ENCODE data around the gene EBF3.

Gene EBF3

GRCh38 chr10:129869596-129870473 lies 94.2 kb downstream of the EBF3 start:
- no peak for DNase-seq
- no peak overlapping the region for H3K27ac ChIP-seq

GRCh38 chr10:129868449-129869035 lies 95.5 kb downstream of the EBF3 start:
- Histone ChIP-seq H3K36me3 (peaks cover 0 to 21% (median 0%) of the 10 kb centered on the region in 3 donors), H3K4me3 (no peak overlapping the region), H3K9me3 (no peaks in the 10 kb centered on the region), H3K27me3 (no peaks in the 10 kb centered on the region), H3K27ac (no peak overlapping the region), H3K4me1 (no peaks in the 10 kb centered on the region)
- TF ChIP-seq CTCF (IDR thresholded peaks at IDR 0.05), result no peak
- intact Hi-C loops (cut with DNase I; ENCODE audit: low total_unique reads), result no loop called here
- DNase-seq, result no peak

More at GRCh38 chr10:129869596-129870473, 94.2 kb downstream of the EBF3 start:
- Histone ChIP-seq H3K4me1 (no peaks in the 10 kb centered on the region), H3K36me3 (peaks cover 0 to 21% (median 0%) of the 10 kb centered on the region in 3 donors), H3K27me3 (no peaks in the 10 kb centered on the region), H3K9me3 (no peaks in the 10 kb centered on the region), H3K4me3 (no peak overlapping the region)
- intact Hi-C loops (cut with DNase I; ENCODE audit: low total_unique reads), result no loop called here
- TF ChIP-seq CTCF (IDR thresholded peaks at IDR 0.05), result no peak

GRCh38 chr10:129867631-129868179 lies 96.4 kb downstream of the EBF3 start:
- no peak for DNase-seq
- Histone ChIP-seq H3K9me3 (no peaks in the 10 kb centered on the region), H3K4me3 (no peak overlapping the region), H3K27me3 (no peaks in the 10 kb centered on the region), H3K36me3 (peaks cover 0 to 21% (median 0%) of the 10 kb centered on the region in 3 donors), H3K4me1 (no peaks in the 10 kb centered on the region), H3K27ac (no peak overlapping the region)
- intact Hi-C loops (cut with DNase I; ENCODE audit: low total_unique reads), result no loop called here
- no peak for TF ChIP-seq CTCF (IDR thresholded peaks at IDR 0.05)

DNA sequence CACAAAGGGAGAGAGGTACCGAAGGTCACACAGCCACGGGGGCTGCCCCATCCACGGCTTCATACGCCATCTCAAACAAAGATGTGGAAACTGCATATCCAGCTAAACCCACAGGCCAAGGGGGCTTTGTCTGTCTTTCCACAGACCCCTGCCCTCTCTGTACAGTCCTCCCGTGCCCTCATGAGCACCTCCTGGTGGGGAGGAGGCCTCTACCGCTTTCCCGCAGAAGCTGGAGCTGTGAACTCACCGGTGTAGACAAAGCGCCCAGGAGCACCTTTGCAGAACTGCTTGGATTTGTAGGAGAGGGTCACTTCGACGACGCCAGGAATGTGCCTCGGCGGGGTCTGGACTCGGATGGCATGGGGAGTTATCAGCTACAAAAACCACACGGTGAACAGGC lies 97.2 kb downstream of the EBF3 start:
- H3K9me3 ChIP-seq, result no peaks in the 10 kb centered on the region
- H3K4me3 ChIP-seq, result no peak overlapping the region
- H3K27me3 ChIP-seq, result no peaks in the 10 kb centered on the region
- no peak for TF ChIP-seq CTCF (IDR thresholded peaks at IDR 0.05)
- H3K27ac ChIP-seq, result no peak overlapping the region
- intact Hi-C loops (cut with DNase I; ENCODE audit: low total_unique reads), result no loop called here
- H3K36me3 ChIP-seq, result peaks cover 0 to 21% (median 0%) of the 10 kb centered on the region in 3 donors
- no peaks in the 10 kb centered on the region for H3K4me1 ChIP-seq
- no peak for DNase-seq

GRCh38 chr10:129865960-129866359 lies 98.1 kb downstream of the EBF3 start:
- Histone ChIP-seq H3K4me3 (no peak overlapping the region), H3K9me3 (no peaks in the 10 kb centered on the region), H3K36me3 (peaks cover 0 to 17% (median 0%) of the 10 kb centered on the region in 3 donors), H3K27me3 (no peaks in the 10 kb centered on the region), H3K4me1 (no peaks in the 10 kb centered on the region), H3K27ac (no peak overlapping the region)
- intact Hi-C loops (cut with DNase I; ENCODE audit: low total_unique reads), result no loop called here
- no peak for TF ChIP-seq CTCF (IDR thresholded peaks at IDR 0.05)
- DNase-seq, result no peak

Measured in tibial artery (tissue), 4 donors.